ENCODE measurements around the gene LRRC3. TPM values are rescaled to one million over a fixed set of nuclear protein-coding genes. Genes with fewer than 3 reads are reported as not detected.
"Not testable (repeated sequence)": the region's sequence is repeated elsewhere in the genome, so short reads cannot be mapped to it uniquely, and the experiment has no call there.

LRRC3 gene
- total RNA-seq, 2 experiments from 2014 or later = 3.7 to 3.8 TPM

DNA sequence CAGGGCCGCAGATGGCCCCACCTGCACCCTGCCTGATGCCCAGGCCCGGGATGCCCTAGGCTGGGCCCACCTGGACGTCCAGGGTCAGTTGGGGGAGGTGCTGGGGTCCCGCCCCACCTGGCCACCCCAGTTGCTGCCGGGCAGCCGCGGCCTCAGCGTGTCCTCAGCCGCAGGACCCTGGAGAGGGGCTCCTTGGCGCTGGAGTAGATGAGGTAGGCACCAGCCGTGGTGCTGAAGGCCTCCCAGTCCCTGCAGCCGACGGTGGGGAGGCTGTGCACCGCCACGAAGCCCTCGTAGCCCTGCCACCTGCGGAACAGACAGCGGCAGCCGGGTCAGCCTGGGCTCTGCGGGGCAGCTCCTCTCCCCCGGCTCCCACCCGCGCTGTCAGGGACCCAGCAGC is 44.3 kb downstream of the LRRC3 start:
- POLR2A ChIA-PET = no interaction called here
- no peaks in the 10 kb centered on the region for H3K36me3 Mint-ChIP-seq (ENCODE audit: low read depth)
- no peaks in the 10 kb centered on the region for H3K9me3 Mint-ChIP-seq
- CTCF ChIA-PET = no interaction called here
- H3K4me1 Mint-ChIP-seq = peaks cover 2% of the 10 kb centered on the region
- H3K27ac Mint-ChIP-seq = no peak overlapping the region
- no peak overlapping the region for H3K4me3 Mint-ChIP-seq
- DNase-seq = no peak
- peaks cover 13% of the 10 kb centered on the region for H3K27me3 Mint-ChIP-seq

DNA sequence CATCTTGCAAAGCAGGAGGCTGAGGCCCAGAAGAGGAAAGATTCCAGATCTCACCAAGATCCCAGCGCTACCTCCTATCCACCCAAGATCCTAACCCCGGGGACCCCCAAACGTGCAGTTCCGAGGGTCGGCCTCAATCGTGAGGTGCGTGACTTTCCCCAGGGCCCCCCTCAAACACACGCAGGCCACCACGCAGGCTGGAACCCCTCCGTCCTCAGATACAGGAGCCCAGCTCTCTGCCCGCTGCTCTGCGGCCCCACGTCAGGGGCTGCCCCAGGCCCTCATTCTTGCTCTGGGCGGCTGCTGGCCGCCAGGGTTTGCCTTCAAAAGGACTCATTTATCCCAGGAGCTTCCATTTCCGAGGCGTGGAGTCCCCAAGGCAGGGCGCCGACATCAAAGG is 44.8 kb downstream of the LRRC3 start:
- H3K4me3 Mint-ChIP-seq = no peak overlapping the region
- CTCF ChIA-PET = no interaction called here
- POLR2A ChIA-PET = no interaction called here
- peaks cover 2% of the 10 kb centered on the region for H3K4me1 Mint-ChIP-seq
- H3K27me3 Mint-ChIP-seq = peaks cover 13% of the 10 kb centered on the region
- DNase-seq = no peak
- H3K36me3 Mint-ChIP-seq (ENCODE audit: low read depth) = no peaks in the 10 kb centered on the region
- H3K9me3 Mint-ChIP-seq = no peaks in the 10 kb centered on the region
- no peak overlapping the region for H3K27ac Mint-ChIP-seq

DNA sequence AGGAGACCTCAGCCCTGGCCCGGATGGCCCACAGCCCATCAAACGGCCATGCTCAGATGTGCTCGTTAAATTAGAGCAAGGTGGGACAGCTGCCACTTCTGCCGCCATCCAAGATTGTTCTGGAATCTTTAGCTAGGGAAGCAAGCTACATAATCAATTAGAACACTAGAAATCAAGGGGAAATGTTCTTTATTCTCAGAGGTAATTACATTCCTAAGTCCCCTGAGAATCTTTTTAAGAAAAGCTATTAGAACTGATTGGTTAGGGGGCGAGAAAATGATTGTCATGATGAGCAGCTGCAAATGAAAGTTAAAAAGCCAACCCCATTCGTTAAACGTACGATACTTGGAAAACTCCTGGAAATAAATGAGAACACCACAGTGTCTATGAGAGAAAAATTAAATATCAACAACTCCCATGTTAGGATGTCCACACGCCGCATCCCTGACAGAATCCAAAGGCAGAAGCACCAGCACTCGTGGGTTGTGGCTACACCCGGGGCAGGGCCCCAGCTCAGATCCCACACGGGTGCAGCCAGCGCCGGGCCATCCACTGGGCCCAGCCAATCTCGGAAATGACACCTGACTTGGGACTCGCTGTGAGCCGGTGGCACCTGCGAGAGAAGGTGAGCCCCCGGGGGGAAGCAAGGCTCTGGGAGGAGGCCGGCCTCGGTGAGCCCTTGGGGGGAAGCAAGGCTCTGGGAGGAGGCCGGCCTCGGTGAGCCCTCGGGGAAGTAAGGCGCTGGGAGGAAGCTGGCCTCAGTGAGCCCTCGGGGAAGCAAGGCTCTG is 47.1 kb downstream of the LRRC3 start:
- Mint-ChIP-seq H3K4me3 (no peak overlapping the region), H3K4me1 (peaks cover 2% of the 10 kb centered on the region), H3K36me3 (ENCODE audit: low read depth) (no peaks in the 10 kb centered on the region), H3K27ac (no peak overlapping the region), H3K9me3 (no peaks in the 10 kb centered on the region), H3K27me3 (peaks cover 4% of the 10 kb centered on the region)
- ChIA-PET POLR2A (no interaction called here), CTCF (interaction anchor here (1.5 kb wide), 1 partner anchor 8 kb away, joined by 5 read pairs; no protein-coding TSS in a partner anchor)
- no peak for DNase-seq

DNA sequence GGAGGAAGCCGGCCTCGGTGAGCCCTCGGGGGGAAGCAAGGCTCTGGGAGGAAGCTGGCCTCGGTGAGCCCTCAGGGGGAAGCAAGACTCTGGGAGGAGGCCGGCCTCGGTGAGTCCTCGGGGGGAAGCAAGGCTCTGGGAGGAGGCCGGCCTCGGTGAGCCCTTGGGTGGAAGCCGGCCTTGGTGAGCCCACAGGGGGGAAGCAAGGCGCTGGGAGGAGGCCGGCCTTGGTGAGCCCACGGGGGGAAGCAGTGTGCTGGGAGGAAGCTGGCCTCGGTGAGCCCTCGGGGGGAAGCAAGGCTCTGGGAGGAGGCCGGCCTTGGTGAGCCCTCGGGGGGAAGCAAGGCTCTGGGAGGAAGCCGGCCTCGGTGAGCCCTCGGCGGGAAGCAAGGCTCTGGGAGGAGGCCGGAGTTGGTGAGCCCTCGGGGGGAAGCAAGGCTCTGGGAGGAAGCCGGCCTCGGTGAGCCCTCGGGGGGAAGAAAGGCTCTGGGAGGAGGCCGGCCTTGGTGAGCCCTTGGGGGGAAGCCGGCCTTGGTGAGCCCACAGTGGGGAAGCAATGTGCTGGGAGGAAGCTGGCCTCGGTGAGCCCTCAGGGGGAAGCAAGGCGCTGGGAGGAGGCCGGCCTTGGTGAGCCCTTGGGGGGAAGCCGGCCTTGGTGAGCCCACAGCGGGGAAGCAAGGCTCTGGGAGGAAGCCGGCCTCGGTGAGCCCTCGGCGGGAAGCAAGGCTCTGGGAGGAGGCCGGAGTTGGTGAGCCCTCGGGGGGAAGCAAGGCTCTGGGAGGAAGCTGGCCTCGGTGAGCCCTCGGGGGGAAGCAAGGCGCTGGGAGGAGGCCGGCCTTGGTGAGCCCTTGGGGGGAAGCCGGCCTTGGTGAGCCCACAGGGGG is 47.9 kb downstream of the LRRC3 start:
- H3K4me3 Mint-ChIP-seq; H3K4me1 Mint-ChIP-seq; H3K27me3 Mint-ChIP-seq; H3K27ac Mint-ChIP-seq; H3K9me3 Mint-ChIP-seq; DNase-seq; H3K36me3 Mint-ChIP-seq (ENCODE audit: low read depth); POLR2A ChIA-PET: not testable (repeated sequence)
- CTCF ChIA-PET = interaction anchor here (0.9 kb wide), 1 partner anchor 21 kb away, joined by 6 read pairs; no protein-coding TSS in a partner anchor

DNA sequence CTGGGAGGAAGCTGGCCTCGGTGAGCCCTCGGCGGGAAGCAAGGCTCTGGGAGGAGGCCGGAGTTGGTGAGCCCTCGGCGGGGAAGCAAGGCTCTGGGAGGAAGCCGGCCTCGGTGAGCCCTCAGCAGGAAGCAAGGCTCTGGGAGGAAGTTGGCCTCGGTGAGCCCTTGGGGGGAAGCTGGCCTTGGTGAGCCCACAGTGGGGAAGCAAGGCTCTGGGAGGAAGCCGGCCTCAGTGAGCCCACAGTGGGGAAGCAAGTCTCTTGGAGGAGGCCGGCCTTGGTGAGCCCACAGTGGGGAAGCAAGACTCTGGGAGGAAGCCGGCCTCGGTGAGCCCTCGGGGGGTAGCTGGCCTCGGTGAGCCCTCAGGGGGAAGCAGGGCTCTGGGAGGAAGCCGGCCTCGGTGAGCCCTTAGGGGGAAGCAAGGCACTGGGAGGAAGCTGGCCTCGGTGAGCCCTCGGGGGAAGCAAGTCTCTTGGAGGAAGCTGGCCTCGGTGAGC is 48.6 kb downstream of the LRRC3 start:
- ChIA-PET POLR2A (interaction anchor here (0.6 to 0.8 kb wide), 2 partner anchors 10 to 344 kb away, joined by 3 read pairs; no protein-coding TSS in a partner anchor), CTCF (interaction anchor here (0.9 kb wide), 1 partner anchor 22 kb away, joined by 6 read pairs; no protein-coding TSS in a partner anchor)
- Mint-ChIP-seq H3K4me3 (no peak overlapping the region), H3K9me3 (no peaks in the 10 kb centered on the region), H3K27ac (no peak overlapping the region), H3K4me1 (peaks cover 2% of the 10 kb centered on the region), H3K36me3 (ENCODE audit: low read depth) (no peaks in the 10 kb centered on the region), H3K27me3 (no peaks in the 10 kb centered on the region)
- DNase-seq = no peak

DNA sequence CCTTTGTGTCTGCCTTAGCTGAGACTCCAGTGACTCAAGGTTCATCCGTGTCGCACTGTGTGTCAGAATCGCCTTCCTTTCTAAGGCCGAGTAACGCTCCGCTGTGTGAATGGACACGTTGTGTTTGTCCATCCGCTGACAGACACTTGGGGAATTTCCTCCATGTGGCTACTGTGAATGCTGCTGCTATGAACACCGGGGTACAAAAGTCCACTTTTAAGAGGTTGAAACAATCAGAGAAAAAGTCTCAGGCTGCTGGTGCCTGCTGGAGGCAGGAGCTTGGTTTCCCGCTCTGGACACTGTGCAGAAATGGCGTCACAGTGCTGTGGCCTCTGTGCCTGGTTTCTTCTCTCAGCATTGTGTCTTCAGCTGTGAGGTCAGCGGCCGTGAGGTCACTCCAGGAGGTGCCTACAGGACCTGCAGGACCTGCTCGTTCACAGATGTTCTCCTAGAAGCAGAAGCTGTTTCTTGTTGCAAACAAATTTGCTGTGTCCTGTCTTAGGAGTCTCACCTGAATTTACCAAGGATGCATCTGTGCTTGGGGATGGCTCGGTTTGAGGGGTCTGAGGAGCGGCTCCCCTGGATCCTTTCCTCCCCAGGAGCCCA is 50.5 kb downstream of the LRRC3 start:
- H3K4me3 Mint-ChIP-seq = no peak overlapping the region
- no peaks in the 10 kb centered on the region for H3K27me3 Mint-ChIP-seq
- H3K9me3 Mint-ChIP-seq = no peaks in the 10 kb centered on the region
- no peak for DNase-seq
- H3K4me1 Mint-ChIP-seq = peaks cover 5% of the 10 kb centered on the region
- no peak overlapping the region for H3K27ac Mint-ChIP-seq
- POLR2A ChIA-PET = no interaction called here
- CTCF ChIA-PET = interaction anchor here (2.2 kb wide), 1 partner anchor 295 kb away, joined by 7 read pairs; no protein-coding TSS in a partner anchor
- no peaks in the 10 kb centered on the region for H3K36me3 Mint-ChIP-seq (ENCODE audit: low read depth)

DNA sequence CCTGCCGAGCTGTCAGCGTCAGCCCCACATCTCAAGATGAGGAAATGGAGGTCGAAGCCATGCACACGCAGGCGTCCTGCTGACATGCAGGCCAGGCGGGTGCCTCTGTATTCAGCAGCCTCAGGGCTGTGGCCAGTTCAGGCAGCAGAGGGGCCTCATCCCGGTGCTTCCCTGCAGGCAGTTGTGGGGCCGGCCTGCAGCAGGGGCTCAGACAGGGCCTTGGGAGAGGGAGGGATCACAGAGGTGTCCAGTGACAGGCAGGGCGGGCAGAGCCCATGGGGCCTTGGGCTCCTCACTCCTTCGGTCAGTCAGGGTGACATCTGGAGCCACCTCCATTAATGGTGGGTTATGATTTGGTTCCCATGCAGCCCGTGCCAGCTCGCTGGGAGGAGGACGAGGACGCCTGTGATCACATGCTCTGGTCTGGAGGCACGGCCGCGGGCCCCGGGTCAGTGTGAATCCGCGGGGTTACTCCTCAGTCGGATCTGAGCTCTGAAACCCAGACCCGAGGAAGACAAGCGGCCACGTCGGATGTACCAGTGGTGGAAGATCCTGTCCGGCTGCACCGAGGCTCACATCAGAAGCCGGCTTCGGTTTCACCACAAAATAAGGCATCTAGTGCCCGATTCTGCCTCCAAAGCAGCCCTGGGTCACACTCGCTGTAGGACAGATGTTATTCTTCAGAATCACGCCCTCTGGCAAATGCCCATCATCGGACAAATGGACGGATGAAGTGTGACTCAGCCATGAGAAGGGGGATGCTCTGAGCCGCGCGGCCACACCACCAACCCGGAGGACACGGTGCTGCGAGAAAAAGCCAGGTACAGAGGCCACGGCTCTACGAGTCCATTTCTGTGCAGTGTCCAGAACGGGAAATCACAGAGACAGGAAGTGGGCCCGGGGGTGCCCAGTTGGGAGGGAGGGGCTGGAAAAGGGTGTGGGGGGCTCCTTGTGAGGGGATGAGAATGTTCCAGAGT is 51.3 kb downstream of the LRRC3 start:
- H3K36me3 Mint-ChIP-seq (ENCODE audit: low read depth) = no peaks in the 10 kb centered on the region
- no peak overlapping the region for H3K27ac Mint-ChIP-seq
- no peak overlapping the region for H3K4me3 Mint-ChIP-seq
- H3K4me1 Mint-ChIP-seq = peaks cover 8% of the 10 kb centered on the region
- ChIA-PET POLR2A (no interaction called here), CTCF (interaction anchor here (2.2 kb wide), 1 partner anchor 294 kb away, joined by 7 read pairs; no protein-coding TSS in a partner anchor)
- no peak for DNase-seq
- H3K27me3 Mint-ChIP-seq = no peaks in the 10 kb centered on the region
- no peaks in the 10 kb centered on the region for H3K9me3 Mint-ChIP-seq

DNA sequence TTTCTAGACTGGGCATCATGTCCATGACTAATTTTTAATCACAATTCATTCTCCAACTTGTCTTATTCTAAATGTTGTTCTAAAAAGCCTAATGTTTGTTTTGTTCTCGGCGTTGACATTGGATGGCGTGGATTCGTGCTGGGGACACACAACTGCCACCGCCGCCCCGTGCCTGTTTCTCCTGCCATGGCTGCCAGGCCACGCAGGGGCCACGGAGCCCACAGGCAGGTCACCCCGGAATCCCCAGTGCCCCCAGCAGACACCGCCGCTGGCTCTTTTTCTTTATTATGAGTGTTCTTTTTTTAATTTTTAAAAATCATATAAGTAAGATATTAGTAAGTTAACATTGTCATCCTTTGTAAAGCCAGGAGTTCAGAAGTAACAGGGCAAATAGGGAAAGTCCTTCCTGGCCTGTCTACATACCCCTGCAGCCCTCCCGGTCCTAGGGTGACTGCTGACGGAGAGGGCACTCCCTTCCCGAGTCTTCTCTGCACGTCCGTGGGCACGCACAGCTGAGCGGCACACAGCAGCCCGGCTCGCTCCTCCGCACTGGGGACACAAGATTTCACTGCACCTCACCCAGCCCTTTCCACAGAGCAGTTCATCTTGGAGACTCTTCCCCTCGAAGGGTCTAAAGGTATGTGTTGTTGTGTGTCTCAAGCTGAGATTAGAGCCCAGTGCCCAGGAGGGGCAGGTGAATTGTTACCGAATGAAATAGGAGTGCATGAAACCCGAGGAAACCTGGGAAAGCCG is 52.5 kb downstream of the LRRC3 start:
- Mint-ChIP-seq H3K27ac (no peak overlapping the region), H3K36me3 (ENCODE audit: low read depth) (no peaks in the 10 kb centered on the region), H3K4me1 (peaks cover 6% of the 10 kb centered on the region), H3K4me3 (no peak overlapping the region), H3K9me3 (no peaks in the 10 kb centered on the region), H3K27me3 (no peaks in the 10 kb centered on the region)
- no peak for DNase-seq
- ChIA-PET POLR2A (no interaction called here), CTCF (interaction anchor here (1.3 to 1.4 kb wide), 2 partner anchors 286 to 292 kb away, joined by 3 read pairs; no protein-coding TSS in a partner anchor)

DNA sequence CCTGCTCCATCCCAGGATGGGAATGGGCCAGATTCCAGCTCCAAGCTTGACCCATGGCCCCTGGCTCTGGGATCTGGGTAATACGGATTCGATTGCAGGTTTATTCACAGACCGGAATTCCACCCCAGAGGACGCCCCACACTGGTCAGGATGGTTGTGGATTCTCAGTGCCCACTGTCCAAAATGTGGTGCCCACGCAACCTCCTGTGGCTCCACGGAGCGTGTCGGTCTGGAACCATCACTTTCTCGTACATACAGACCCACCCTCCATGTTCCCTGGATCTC is 53.1 kb downstream of the LRRC3 start:
- CTCF ChIA-PET = interaction anchor here (1.3 to 1.4 kb wide), 2 partner anchors 286 to 291 kb away, joined by 3 read pairs; no protein-coding TSS in a partner anchor
- peaks cover 6% of the 10 kb centered on the region for H3K4me1 Mint-ChIP-seq
- no peak for DNase-seq

DNA sequence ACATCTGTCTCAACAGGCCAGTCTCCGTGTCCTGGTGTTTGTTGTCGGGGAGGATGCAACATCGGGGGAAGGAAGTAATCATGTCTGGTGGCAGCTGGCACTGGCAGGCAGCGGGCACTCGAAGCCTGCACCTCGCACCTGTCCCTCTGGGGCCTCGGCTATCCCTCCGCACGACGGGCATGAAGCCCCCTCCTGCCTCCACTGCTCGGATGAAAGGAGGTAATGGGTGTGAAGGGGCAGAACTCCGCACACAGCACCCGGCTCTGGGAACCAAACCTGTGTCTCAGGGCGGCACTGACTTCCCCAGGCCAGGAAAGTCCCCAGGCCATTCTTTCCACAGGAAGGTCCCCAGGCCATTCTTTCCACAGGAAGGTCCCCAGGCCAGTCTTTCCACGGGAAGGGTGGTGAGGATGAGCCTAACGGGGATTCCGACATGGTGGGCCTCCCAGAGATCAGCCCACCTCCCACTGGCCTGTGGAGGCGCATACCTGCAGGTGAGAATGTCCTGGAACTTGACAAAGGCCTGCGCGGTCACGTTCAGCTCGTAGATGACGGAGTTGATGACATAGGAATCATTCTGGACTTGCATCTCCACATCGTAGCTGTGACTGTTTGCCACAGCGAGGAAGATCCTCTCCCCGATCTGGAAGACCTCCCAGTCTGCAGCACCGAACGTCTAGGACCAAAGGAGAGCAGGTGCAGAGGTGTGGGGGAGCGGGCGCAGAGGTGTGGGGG is 53.6 kb downstream of the LRRC3 start:
- no peak overlapping the region for H3K4me3 Mint-ChIP-seq
- CTCF ChIA-PET = interaction anchor here (1.3 to 3.5 kb wide), 4 partner anchors 233 to 291 kb away, joined by 3 to 51 read pairs (median 10); no protein-coding TSS in a partner anchor
- H3K27me3 Mint-ChIP-seq = no peaks in the 10 kb centered on the region
- no peaks in the 10 kb centered on the region for H3K36me3 Mint-ChIP-seq (ENCODE audit: low read depth)
- H3K27ac Mint-ChIP-seq = no peak overlapping the region
- no peaks in the 10 kb centered on the region for H3K9me3 Mint-ChIP-seq
- POLR2A ChIA-PET = no interaction called here
- peaks cover 6% of the 10 kb centered on the region for H3K4me1 Mint-ChIP-seq
- no peak for DNase-seq

More for the DNA sequence above, 53.1 kb downstream of the LRRC3 start:
- H3K36me3 Mint-ChIP-seq (ENCODE audit: low read depth) = no peaks in the 10 kb centered on the region
- POLR2A ChIA-PET = no interaction called here
- no peak overlapping the region for H3K4me3 Mint-ChIP-seq
- no peak overlapping the region for H3K27ac Mint-ChIP-seq
- H3K27me3 Mint-ChIP-seq = no peaks in the 10 kb centered on the region
- no peaks in the 10 kb centered on the region for H3K9me3 Mint-ChIP-seq

DNA sequence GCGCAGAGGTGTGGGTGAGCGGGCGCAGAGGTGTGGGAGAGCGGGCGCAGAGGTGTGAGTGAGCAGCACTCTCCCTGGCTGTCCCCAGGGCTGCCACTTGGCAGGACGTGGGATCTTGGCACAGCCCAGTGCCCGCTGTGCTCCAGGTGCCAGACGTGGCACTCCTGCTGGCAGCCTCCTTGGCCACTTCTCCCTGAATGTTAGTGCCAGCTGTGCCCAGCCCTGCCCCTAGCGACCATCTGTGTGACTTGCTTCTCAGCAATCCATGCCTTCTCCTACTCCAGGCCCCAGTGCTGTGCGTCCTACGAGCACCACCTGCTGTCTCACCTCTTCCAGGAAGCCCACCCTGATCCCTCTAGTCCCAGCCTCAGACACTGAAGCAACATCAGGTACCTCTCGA is 54.2 kb downstream of the LRRC3 start:
- Mint-ChIP-seq H3K27me3 (no peaks in the 10 kb centered on the region), H3K4me1 (peaks cover 6% of the 10 kb centered on the region), H3K4me3 (no peak overlapping the region), H3K36me3 (ENCODE audit: low read depth) (no peaks in the 10 kb centered on the region), H3K9me3 (no peaks in the 10 kb centered on the region), H3K27ac (no peak overlapping the region)
- DNase-seq = no peak
- ChIA-PET POLR2A (no interaction called here), CTCF (interaction anchor here (1.3 to 3.5 kb wide), 10 partner anchors 8 to 294 kb away, joined by 3 to 51 read pairs (median 5); no protein-coding TSS in a partner anchor)
